Left cardiac atrium (tissue), 4 donors: Measurements from ENCODE around the gene SHMT1. TPM values are rescaled to one million over a fixed set of nuclear protein-coding genes. Genes with fewer than 3 reads are reported as not detected.
"Not testable (repeated sequence)": the region's sequence is repeated elsewhere in the genome, so short reads cannot be mapped to it uniquely, and the experiment has no call there.

Experiments used
- ATAC-seq, 2 donors: fragments of 200-7000 bp; cut with Tn5 transposase; one replicate each; pipeline ENCODE4 v1.9.1; 2020; ENCODE audit warnings: mild to moderate bottlenecking in 2 of 2, moderate library complexity in 2 of 2
- DNase-seq: peaks from one replicate; pipeline ENCODE4 v3.0.0-alpha.2; 2020
- intact Hi-C, 2 donors: fragments of 100-400 bp; cut with DNase I; formaldehyde crosslinking; loops; one replicate each; pipeline versions ENCODE4 v1.14.1 to v1.15.1; 2022 to 2023
- long read RNA-seq: library from polyadenylated mRNA; unstranded; transcript quantifications from one replicate; pipeline ENCODE4 v2.0.0, GENCODE V29; 2021
- total RNA-seq, 2 donors: library from RNA; stranded (reverse); fragmentation: NEBNext Ultra II Directional; extraction: Animal tissue kit (Norgen Biotek cat#: 25700); gene quantifications; one replicate each; pipeline ENCODE4 v1.2.1, GENCODE V29; 2021
- donor health status: DM: no; HTN: yes; CAD: no.
- donor health status: DM: no; HTN: yes; CAD: no; lungs with severe emphysema.
- donor health status: DM: yes; HTN: yes; CAD: no.
- donor health status: Dilated cardiomyopathy.

SHMT1 gene
- total RNA-seq = 10 to 100 TPM; 13.8 to 34.3 TPM
- long read RNA-seq, transcript SHMT1-201 (12 exons, 2,464 nt) = major isoform, 9 of 19 reads
- long read RNA-seq, transcript SHMT1-203 (11 exons, 1,656 nt) = minor isoform, 6 of 19 reads
- long read RNA-seq, partial matches to known transcripts = 1 of 19 reads
- long read RNA-seq, other reads (novel, unspliced or antisense) = 3 of 19 reads

DNA sequence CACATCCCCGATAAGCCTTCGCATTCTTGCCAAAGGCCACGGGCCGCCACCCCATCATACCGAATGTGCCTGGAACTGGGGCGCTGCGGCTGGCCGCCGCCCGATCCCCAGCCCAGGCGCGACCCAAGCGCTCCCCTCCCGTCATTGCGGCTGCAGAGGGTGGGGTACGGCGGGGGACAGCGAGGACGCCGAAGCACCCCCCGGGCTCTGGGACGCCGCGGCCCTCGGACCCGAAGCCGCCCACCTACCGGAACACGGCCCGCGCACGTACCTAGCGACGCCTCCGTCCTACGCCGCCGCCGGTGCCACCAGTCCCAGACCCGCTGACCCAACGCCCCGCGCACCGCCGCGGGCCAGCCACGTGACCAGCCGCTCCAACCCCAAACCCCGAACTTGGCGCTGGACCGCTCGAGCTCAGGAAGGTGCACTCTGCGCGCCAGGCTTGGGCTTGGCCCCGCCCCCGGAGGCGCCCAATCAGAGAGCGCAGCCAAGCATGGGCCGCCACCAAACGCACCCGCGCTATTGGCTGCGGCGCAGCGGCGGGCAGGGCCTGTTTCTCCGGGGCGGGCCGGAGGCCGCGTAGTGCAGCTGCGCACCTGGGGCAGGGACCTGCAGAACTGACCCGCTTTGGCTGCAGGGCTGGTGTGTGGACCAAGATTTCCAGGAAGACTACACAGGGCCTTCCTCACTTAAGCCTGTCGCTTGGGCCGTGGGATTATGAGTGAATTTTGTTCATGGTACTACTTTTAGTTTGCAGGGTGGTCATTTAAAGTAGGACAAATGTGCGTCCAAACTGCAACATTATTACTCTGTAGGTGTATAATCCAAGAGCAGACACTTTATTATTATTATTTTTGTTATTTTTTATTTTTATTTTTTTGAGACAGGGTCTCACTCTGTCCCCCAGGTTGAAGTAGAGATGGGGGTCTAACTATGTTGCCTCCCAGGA is at the start of gene SHMT1:
SHMT1 (minus strand) TSS at position 450 of the 949 bp plus-strand sequence. CDS start 7,569 bp downstream, outside the sequence.
- ATAC-seq (peak; percentile 99 to 100), DNase-seq (peak; percentile 95)
- intact Hi-C loops = no loop called here

DNA sequence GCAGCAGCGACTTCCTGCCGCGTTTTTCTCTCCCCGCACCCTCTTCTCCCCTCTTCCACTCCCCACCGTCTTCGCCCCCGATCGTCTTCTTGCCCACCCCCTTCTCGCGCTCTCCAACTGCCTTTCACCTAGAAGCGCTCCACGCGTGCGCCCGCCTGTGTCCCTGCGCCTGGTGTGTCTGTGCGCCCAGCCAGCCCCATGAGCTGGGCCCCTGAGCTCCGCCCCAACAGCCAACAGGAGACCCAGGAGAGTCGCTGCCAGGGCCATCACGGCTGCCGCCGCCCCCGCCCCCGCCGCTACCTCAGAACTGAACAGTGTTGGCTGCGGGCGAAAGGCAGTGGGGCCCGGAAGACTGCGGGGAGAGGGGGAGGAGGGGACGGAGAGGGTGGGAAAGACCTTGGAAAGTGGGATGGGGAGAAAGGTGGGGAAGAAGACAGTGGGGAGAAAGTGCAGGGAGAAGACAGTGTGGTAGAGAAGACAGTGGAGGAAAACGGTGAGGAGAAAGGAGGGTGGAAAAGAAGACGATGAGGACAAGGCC is 48.7 kb upstream of the SHMT1 start:
- DNase-seq, intact Hi-C loops: not testable (repeated sequence)
- ATAC-seq = peak; percentile 94 to 95

DNA sequence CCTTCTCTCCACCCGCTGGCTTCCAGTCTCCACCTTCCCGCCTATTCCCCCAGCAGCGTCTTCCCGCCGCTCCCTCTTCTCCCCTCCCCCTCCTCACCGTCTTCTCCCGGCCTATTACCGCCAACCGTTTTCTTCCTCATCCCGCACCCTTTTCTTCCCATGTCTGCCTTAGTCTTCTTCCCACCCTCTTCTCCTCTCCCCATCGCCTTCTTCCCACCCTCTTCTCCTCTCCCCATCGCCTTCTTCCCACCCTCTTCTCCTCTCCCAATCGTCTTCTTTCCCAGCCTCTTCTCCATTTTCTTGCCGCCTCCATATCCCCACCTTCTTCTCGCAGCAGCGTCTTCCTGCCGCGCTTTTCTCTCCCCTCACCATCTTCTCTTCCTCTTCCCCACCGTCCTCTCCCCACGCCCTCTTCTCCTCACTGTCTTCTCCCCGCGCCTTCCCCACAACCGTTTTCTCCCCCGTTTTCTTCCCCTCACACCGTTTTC is 48.1 kb upstream of the SHMT1 start:
- peak; percentile 20 for DNase-seq
- intact Hi-C loops = not testable (repeated sequence)
- peak; percentile 74 to 88 for ATAC-seq

DNA sequence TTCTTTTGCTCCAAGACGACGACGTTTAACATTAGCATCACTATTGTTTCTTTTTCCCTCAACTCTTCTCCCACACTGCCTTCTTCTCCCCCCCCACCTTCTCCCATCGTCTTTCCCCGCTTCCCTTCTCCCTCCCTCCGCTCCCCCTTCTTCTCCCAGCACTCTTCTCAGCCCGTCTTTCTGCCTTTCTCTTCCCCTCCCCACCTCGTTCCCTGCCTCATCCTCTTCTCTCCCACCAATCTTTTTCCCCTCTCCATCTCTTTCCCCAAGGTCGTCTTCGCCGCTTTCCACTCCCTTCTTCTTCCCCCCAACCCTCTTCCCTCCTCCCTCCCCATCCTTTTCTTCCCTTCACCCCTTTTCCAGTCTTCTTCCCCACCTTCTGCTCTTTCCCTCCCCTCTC is 47.4 kb upstream of the SHMT1 start:
- DNase-seq, ATAC-seq, intact Hi-C loops: not testable (repeated sequence)

DNA sequence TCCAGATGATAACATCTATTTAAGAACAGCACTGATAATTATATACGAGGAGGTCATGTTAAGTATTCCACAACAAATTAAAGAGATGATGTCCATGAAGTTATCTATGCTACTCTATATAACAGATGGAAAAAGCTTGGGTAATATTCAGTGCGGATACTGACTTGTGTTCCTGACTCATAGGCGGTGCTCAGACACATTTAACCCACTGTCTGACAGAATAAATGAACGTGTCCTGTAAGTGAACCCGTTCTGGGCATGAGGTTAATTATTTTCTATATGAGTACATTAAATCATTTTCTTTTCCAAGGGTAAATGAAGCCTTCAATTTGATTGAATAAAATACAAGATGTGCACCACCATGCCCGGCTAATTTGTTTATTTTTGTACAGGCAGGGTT is 46.0 kb upstream of the SHMT1 start:
- ATAC-seq, intact Hi-C loops: not testable (repeated sequence)

DNA sequence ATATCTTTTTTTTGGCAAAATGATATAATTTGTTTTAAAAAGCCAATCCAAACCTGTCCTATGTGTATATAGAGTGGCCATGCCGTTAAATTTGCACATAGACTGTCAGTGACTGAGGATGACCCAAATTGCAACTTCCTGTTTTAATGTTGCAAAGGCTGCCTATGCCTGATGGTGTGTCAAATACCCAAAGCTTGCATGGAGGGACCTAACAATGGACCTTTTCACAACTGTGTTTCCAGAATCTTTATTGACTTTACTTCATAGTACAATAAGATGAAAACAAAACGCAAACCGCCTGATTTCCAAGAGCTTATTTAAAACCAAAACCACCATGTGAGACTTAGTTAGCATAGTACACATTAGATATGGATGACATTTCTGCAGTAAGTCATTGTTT is 45.6 kb upstream of the SHMT1 start:
- intact Hi-C loops, ATAC-seq, DNase-seq: not testable (repeated sequence)

More for the DNA sequence above, 46.0 kb upstream of the SHMT1 start:
- not testable (repeated sequence) for DNase-seq

DNA sequence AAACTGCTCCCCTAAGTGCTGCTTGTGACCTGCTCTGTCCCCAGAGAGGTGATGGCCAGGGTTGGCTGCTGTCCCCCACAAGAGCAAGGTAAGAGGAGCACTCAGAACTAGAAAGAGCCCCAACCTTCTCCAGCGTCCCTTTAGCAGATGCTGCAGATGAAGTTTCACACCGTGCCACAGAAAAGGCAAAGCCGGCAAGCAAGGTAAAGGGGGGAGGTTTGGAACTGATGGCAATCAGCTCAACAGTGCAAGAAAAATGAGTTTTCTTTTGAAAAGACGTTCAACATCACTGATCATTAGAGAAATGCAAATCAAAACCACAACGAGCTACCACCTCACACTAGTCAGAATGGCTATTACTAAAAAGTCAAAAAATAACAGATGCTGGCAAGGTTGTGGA is 40.3 kb upstream of the SHMT1 start:
- intact Hi-C loops, ATAC-seq, DNase-seq: not testable (repeated sequence)

DNA sequence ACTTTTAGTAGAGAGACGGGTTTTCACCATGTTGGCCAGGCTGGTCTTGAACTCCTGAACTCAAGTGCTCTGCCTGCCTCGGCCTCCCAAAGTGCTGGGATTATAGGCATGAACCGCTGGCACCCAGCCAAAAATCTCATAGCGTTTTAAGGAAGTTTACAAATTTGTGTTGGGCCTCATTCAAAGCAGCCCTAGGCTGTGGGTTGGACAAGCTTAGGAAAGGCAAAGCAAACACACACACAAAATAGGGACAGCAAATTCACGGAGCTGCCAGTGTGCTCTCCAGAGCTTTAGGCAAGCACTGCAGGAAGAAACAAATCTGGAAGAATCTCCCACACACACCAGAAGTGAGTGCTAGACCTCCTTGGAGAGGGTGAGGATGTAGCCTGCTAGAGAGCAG is 39.8 kb upstream of the SHMT1 start:
- DNase-seq, intact Hi-C loops, ATAC-seq: not testable (repeated sequence)

DNA sequence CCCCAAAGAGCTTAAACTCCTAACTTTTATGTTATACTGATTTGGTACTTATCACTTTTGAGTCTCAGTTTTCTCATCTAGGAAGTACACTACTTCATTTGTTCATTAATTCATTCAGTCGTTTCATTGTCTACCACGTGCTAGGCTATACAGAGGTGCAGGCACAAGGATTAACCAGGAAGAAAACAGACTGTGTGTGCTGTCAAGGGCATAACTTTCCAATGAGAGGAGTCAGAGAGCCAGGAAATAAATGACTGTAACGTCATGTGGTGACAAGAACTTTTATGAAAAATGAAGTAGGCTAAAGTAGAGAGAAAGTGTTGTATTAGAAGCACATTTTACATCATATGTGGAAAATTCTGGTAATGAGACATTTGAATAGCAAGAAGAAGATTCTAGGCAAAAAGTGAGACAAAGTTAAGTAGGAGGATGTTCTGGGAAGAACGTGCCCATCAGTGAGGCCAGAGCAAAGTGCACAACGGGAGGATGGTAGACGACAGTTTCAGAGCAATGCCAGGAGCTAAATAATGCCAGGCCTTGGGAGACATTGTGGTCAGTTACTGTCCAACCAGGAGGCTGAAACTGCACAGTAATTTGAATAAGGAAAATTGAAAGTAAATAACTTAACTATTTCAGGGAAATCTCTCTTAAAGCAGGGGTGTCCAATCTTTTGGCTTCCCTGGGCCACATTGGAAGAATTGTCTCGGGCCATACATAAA is 38.7 kb upstream of the SHMT1 start:
- ATAC-seq, DNase-seq, intact Hi-C loops: not testable (repeated sequence)

DNA sequence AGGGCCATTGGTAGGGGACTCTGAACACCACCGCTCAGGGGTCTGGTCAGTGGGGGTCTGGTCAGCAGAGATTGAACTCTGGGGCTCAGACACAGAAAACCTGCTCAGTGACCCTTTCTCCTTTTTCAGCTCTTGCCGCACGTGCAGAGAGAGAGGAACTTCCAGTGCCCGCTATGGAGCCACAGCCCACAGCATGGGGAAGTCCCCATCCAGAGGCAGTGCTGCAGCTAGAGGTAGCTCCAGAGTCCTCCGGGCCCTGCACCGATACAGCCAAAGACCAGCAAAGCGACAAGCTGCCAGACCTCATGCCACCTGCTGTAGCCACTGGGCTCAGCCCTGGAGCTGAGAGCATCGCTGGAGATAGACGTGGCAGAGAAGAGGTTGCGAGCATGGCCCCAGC is 25.4 kb upstream of the SHMT1 start:
- ATAC-seq = peak in 1 of 2 donors; percentile 47
- DNase-seq, intact Hi-C loops: not testable (repeated sequence)

DNA sequence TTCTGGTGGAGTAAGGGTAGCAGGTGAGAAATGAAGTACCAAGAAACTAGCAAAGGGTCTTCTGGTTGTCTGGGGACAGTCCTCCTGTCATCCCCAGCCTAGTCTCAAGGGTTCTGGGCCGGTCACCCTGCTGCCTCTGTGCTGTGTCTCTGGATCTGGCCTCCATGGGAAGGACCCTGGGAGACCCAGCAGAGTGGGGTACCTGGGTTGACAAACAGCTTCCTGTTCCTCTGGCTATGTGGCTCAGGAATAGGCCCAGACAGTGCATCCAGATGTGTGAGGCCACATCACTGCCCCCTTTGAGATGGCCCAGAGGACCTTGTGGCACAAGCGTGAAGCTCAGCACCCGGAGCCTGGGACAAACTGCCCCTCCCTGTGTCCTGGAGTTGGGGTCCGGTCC is 24.9 kb upstream of the SHMT1 start:
- DNase-seq, ATAC-seq, intact Hi-C loops: not testable (repeated sequence)

DNA sequence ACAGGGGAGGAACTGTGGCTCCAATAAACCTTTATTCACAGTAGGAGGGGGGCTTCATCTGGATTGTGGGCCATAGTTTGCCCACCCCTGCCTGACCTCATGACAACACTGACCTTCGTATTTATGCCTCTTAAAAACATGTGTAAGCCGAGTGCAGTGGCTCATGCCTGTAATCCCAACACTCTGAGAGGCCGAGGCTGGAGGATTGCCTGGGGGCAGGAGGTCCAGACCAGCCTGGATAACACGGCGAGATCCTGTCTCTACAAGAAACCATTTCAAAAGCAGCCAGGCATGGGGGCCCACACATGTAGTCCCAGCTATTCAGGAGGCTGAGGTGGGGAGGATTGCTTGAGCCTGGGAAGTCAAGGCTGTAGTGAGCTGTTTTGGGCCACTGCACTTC is 24.2 kb upstream of the SHMT1 start:
- DNase-seq, intact Hi-C loops: not testable (repeated sequence)

DNA sequence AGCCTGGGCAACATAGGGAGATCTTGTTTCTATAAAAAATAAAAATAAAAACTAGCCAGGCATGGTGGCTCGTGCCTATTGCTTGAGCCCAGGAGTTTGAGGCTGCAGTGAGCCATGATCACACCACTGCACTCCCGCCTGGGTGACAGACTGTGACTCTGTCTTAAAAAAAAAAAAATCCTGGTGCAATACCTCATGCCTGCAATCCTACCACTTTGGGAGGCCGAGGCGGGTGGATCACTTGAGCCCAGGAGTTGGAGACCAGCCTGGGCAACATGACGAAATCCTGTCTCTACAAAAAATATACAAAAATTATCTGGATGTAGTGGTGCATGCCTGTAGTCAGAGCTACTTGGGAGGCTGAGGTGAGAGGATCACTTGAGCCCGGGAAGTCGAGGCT is 20.9 kb upstream of the SHMT1 start:
- ATAC-seq, intact Hi-C loops, DNase-seq: not testable (repeated sequence)

More for the DNA sequence above, 24.2 kb upstream of the SHMT1 start:
- not testable (repeated sequence) for ATAC-seq

DNA sequence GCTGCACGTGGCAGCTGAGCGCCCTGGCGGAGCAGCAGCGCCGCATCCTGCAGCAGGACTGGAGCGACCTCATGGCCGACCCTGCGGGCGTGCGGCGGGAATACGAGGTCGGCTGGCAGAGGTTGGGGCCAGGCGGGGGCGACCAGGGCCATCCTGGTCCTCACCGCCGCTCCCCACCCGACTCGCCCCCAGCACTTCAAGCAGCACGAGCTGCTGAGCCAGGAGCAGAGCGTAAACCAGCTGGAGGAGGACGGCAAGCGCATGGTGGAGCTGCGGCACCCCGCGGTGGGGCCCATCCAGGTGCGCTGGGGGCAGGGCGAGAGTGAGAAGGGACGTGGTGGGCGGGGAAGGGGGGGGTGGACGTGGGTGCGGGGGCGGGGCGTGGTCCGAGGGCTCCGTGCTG is 19.7 kb upstream of the SHMT1 start:
- intact Hi-C loops, DNase-seq, ATAC-seq: not testable (repeated sequence)

DNA sequence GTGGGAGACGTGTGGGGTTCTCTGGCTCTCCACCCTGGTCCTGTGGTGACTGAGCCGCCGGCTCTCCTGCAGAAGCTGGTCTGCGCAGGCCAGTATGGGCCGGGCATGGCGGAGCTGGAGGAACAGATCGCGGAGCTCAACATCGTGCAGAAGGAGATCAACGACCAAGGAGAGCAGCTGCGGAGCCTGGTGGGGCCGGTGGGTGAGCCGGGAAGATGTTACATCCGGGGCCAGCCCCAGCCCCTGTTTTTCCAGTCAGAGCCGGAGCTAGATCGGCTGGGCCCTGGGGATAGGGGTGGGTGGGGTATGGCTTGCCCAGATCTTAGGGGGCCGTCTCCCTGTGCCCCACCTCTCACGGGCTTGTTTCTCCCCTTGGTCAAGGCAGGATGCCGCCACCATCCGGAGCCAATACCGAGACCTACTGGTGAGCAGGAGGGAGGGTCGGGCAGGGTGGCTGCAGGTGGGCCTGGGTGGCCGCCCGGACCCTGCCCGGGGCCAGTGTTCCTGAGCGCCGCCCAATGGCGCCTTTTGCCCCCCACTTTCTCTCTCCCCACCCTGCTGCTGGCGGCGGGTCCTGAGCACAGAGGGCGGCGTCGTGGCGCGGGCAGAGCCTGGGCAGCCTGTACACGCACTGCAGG is 19.2 kb upstream of the SHMT1 start:
- intact Hi-C loops = no loop called here
- ATAC-seq = no peak
- DNase-seq = no peak

DNA sequence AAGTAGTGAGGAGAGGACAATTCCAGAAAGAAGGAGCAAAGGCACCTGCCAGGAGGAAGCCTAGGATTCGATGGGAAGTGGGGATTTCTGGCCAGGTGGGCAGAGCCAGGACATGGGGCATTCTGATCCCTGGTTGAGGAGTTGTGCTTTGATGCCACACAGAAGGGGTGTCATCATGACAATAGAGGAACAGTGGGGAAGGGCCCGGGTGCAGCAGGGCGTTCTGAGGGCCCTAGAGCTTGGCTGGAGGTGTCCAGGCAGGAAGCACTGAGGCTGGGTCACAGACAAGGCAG is 18.5 kb upstream of the SHMT1 start:
- no peak for ATAC-seq
- intact Hi-C loops = no loop called here
- DNase-seq = no peak

DNA sequence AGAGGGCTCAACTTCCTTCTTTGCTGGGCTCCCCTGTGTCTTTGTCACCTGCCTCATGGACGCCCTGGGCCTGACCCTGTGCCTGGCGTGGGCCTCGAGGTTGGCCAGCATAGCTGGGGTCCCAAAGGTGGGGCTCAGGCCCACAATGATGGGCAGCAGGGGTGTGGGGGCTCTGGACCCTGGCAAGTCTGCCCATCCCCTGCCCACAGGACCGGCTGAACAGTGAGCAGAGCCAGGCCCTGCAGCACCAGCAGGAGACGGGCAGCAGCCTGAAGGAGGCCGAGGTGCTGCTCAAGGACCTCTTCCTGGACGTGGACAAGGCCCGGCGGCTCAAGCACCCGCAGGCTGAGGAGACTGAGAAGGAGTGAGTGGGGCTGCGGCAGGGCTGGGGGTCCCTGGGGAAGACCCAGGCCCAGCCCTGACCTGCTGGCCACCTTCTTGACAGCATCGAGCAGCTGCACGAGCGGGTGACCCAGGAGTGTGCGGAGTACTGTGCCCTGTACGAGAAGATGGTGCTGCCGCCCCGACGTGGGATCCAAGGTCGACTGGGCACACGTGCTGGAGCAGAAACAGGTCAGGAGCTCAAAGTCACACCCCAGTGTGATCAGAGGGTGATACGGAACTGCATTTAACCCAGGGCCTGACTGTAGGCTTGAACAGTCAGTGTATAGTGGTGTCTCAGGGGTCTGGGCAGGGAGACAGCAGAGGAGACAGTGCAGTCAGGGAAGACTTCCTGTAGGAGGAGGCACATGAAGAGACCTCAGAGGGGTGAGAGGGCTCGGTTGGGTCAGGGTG is 18.0 kb upstream of the SHMT1 start:
- ATAC-seq (no peak), DNase-seq (no peak)
- intact Hi-C loops = no loop called here
